Mesothelial cell of epicardium (in vitro differentiated cells): ENCODE measurements around the gene KATNA1. TPM values are rescaled to one million over a fixed set of nuclear protein-coding genes. Genes with fewer than 3 reads are reported as not detected.

ENCODE experiments used
- DNase-seq, 2 experiments: peaks; one replicate each; pipeline ENCODE4 v3.0.0; 2021; ENCODE audit warnings: low spot score in 2 of 2; ENCODE audit not compliant: unreplicated experiment in 2 of 2
- H3K27ac Mint-ChIP-seq: 2 replicates; pipeline ENCODE4 v1.8.0; 2021; ENCODE audit warnings: mixed read lengths
- H3K27me3 Mint-ChIP-seq: 2 replicates; pipeline ENCODE4 v1.8.0; 2021; ENCODE audit warnings: low read depth, mixed read lengths
- H3K36me3 Mint-ChIP-seq: 2 replicates; pipeline ENCODE4 v1.8.0; 2021; ENCODE audit warnings: mixed read lengths
- H3K4me1 Mint-ChIP-seq: 2 replicates; pipeline ENCODE4 v1.8.0; 2021; ENCODE audit warnings: mixed read lengths
- H3K4me3 Mint-ChIP-seq: 2 replicates; pipeline ENCODE4 v1.8.0; 2021; ENCODE audit warnings: mild to moderate bottlenecking, moderate library complexity, mixed read lengths
- H3K9me3 Mint-ChIP-seq: 2 replicates; pipeline ENCODE4 v1.8.0; 2021; ENCODE audit warnings: mixed read lengths
- total RNA-seq: library from RNA; stranded (reverse); gene quantifications from 3 replicates; pipeline ENCODE4 v1.2.1, GENCODE V29; 2021
- TF ChIP-seq, protein P1 (sequence below): fragments of 200-600 bp; sonication (generic); IDR thresholded peaks from one replicate; pipeline ENCODE4 v1.5.0; 2021; ENCODE audit warnings: antibody characterized with exemption; ENCODE audit not compliant: unreplicated experiment

The KATNA1 gene
- total RNA-seq, 1 donor from 2014 or later, result 18.8 TPM

DNA sequence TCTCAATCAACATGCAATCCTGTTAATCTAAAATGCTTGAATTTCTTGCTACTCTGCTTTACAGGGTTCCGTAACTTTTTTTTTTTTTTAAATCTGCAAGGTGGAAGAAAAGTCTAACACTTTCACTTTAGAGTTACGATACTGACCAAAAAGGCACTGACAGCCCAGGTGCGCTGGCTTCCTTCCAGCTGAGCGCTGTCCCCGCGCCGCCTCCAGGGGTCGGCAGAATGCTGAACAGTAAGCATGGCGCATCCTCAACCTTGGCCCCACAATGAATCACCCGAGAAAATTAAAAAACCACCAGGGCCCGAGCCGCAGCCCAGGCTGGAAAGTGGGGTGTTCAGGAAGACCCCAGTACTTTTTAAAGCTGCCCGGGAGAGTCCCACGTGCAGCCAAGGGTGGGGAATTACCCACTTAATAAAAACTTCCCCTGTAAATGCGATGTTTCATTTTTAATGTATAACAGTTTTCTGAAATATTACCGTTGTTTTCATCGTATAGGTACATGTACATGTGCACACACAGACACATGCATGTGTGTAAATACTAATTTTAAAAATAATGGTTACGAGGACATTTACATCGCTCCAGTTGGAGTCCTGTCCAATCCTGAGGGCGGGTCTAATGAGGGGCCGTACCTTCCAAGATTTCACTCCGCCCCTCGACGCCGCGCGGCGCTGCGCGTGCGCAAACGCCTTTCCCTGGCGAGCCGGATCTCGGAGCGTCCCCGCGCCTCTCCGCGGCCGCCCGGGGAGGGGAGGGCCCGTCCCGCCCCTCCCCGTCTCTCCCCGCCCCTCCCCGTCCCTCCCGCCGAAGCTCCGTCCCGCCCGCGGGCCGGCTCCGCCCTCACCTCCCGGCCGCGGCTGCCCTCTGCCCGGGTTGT, 82.7 kb downstream of the KATNA1 start, which contains the start of gene GINM1:
TSS of gene GINM1 (plus strand) at position 849 of the 883 bp plus-strand sequence. CDS start 40 bp downstream, outside the sequence.
- peak; percentile 88 to 98 for DNase-seq
- TF ChIP-seq, protein P1, sequence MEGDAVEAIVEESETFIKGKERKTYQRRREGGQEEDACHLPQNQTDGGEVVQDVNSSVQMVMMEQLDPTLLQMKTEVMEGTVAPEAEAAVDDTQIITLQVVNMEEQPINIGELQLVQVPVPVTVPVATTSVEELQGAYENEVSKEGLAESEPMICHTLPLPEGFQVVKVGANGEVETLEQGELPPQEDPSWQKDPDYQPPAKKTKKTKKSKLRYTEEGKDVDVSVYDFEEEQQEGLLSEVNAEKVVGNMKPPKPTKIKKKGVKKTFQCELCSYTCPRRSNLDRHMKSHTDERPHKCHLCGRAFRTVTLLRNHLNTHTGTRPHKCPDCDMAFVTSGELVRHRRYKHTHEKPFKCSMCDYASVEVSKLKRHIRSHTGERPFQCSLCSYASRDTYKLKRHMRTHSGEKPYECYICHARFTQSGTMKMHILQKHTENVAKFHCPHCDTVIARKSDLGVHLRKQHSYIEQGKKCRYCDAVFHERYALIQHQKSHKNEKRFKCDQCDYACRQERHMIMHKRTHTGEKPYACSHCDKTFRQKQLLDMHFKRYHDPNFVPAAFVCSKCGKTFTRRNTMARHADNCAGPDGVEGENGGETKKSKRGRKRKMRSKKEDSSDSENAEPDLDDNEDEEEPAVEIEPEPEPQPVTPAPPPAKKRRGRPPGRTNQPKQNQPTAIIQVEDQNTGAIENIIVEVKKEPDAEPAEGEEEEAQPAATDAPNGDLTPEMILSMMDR, result peak; percentile 19
- Mint-ChIP-seq H3K36me3 (no peaks in the 10 kb centered on the region), H3K9me3 (no peaks in the 10 kb centered on the region), H3K4me1 (peaks cover 19% of the 10 kb centered on the region), H3K4me3 (peak within 1 kb of the TSS; percentile 96), H3K27me3 (peaks cover 4% of the 10 kb centered on the region), H3K27ac (peak within 1 kb of the TSS; percentile 97)

DNA sequence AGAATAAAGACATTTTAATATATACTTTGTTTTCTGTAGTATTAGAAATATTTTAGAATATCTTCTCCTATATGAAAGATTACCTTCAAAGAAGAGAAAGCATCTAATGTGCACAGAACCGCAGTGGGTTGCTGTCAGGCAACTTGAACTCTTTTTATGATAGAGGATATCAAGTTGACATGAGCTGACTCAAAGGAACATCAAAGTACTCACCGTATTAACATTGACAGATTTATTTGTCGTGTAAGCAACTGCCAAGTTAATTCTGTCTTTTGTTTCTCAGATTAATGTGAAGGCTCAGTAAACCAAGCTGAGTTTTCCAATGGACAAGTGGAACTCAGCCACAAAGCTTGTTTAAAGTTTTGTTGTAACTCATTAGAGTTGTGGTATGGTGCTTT, 84.6 kb downstream of the KATNA1 start:
- Mint-ChIP-seq H3K27ac (no peak overlapping the region), H3K4me3 (no peak overlapping the region), H3K27me3 (peaks cover 22% of the 10 kb centered on the region), H3K4me1 (peaks cover 19% of the 10 kb centered on the region), H3K9me3 (no peaks in the 10 kb centered on the region), H3K36me3 (no peaks in the 10 kb centered on the region)
- DNase-seq, result no peak
- TF ChIP-seq, protein P1, result no peak

DNA sequence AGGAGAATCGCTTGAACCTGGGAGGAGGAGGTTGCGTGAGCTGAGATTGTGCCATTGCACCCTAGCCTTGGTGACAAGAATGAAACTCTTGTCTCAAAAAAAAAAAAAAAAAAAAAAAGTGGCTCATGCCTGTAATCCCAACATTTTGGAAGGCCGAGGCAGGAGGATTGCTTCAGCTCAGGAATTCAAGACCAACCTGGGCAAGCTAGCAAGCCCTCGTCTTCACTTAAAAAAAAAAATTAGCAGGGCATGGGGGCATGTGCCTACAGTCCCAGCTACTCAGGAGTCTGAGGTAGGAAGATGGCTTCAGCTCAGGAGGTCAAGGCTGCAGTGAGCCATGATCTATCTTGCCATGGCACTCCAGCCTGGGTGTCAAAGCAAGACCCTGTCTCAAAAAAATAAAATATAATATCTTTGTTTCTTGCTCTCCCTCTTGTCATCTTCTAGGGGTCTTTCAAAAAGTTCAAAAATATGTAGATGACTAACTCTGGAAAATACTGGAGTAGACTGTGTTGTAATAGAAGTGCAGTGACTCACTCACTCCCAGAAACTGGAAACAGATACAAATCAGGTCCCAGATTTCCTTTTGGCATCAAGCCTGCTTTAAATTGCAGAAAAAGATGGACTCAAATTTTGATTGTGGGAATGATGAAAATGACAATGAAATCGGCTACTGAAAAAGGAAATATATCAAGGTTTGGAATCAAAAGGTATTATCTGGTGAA, 85.1 kb downstream of the KATNA1 start:
- Mint-ChIP-seq H3K4me1 (peaks cover 19% of the 10 kb centered on the region), H3K36me3 (no peaks in the 10 kb centered on the region)
- no peak for DNase-seq

DNA sequence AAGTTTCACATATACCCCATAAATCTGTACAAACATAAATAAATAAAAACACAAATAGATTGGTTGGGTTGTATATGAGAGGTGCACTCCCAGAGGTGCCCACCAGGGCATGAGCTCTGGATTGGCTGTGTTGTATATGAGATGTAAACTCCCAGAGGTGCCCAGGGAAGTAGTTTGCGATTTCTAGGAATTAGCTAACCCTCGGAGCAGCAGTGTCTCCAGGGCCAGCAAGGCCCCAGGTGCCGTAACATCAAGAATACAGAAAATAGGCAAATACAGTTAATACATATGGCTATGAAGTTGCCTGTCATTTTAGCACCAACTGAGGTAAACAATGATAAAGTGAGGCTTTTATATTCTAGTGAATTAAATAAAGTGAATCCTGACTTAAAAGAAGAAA, 87.8 kb downstream of the KATNA1 start:
- Mint-ChIP-seq H3K4me1 (peaks cover 9% of the 10 kb centered on the region), H3K36me3 (no peaks in the 10 kb centered on the region), H3K4me3 (no peak overlapping the region), H3K27me3 (peaks cover 45% of the 10 kb centered on the region), H3K27ac (no peak overlapping the region), H3K9me3 (no peaks in the 10 kb centered on the region)
- no peak for DNase-seq
- TF ChIP-seq, protein P1, result peak; percentile 75

More for the DNA sequence above, 85.1 kb downstream of the KATNA1 start:
- no peak overlapping the region for H3K27ac Mint-ChIP-seq
- H3K4me3 Mint-ChIP-seq, result no peak overlapping the region
- H3K9me3 Mint-ChIP-seq, result no peaks in the 10 kb centered on the region
- H3K27me3 Mint-ChIP-seq, result peaks cover 26% of the 10 kb centered on the region
- TF ChIP-seq, protein P1, result no peak

DNA sequence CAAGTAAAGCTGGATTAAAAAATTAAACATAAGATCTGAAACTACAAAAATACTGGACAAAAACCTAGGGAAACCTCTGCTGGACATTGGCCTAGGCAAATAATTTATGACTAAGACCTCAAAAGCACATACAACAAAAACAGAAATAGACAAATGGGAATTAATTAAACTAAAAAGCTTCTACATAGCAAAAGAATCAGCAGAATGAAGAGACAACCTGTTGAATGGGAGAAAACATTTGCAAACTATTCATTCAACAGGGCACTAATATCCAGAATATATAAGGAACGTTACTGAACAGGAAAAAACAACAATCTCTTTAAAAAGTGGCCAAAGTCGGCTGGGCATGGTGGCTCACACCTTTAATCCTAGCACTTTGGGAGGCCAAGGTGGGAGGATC, 89.1 kb downstream of the KATNA1 start:
- Mint-ChIP-seq H3K27ac (no peak overlapping the region), H3K27me3 (peaks cover 57% of the 10 kb centered on the region), H3K9me3 (no peaks in the 10 kb centered on the region), H3K4me3 (no peak overlapping the region), H3K4me1 (peaks cover 2% of the 10 kb centered on the region), H3K36me3 (no peaks in the 10 kb centered on the region)
- TF ChIP-seq, protein P1, result no peak
- no peak for DNase-seq
